ENCODE data around the gene STX1A.
"Not testable (repeated sequence)": the region's sequence is repeated elsewhere in the genome, so short reads cannot be mapped to it uniquely, and the experiment has no call there.

The STX1A gene

DNA sequence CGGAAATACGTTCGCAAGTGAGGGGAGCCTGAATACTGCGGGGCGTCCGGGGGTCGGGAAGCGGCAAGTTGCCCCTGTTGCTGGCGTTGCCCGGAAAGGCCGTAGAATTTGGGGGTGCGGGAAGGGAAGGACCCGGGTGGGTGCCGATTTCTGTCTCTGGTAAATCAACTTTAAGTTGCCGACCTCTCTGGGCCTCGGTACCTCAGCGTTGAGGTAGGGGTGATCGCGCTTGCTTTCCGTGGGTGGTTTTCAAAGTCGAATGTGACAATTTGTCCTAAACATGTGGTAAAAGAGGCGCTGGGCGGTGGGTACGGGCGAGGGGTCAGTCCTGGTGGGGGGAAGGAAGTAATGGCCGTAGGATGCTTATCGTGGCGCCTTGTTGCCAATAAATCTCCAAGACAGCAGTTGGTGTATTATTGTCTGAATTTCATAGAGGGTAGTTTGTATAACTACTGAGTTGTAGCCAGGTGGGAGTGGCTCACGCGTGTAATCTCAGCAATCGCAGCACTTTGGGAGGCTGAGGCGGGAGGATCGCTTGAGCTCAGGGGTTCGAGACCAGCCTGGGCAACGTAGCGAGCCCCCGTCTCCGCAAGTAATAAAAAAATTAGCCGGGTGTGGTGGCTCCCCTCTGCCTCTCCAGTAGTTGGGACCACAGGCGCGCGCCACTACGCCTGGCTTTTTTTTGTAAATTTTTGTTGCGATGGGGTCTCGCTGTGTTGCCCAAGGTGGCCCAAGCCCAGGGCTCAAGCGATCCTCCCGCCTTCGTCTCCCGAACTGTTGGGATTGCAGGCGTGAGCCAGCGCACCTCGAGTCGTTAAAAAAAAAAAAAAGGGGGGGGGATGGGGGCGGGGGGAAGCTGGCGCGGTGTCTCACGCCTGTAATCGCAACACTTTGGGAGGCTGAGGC lies 35.4 kb downstream of the STX1A start:
- FAIRE-seq (no peak), DNase-seq (ENCODE audit: insufficient read length, low spot score) (no peak)

DNA sequence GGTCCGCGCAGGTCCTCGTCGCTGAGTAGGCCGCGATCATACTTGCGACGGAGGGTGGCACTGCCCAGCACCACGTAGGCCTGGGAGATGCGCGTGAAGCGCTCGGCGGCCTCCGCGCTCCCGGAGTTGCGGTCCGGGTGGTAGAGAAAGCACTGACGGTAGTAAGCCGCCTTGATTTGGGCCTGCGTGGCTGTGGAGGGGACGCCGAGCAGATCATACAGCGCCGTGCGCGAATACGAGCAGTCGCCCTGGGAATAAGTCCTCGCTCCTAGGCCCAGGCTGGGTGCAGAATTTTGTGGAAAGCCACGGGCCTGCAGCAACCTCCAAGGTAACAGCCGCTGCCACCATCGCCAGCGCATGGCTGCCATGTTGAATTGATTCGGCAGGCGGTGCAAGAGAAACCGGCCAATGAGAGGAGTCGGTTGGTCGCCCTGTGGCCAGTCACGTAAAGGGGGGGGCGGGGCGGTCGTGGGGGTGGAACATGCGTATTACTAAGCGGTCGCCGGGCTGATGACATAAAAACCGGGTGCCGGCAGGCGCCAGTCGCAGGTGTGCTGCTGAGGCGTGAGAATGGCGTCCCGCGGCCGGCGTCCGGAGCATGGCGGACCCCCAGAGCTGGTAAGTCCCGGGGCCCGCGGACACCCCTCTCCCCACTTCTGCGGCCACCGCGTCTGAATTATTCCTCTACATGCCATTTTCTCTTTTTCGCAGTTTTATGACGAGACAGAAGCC lies 36.2 kb downstream of the STX1A start, which contains the start of the genes BUD23 and DNAJC30:
BUD23 (plus strand) TSS at position 542 of the 732 bp plus-strand sequence; CDS start at position 571, 29 bp downstream.
DNAJC30 (minus strand) TSS at position 398 of the 732 bp plus-strand sequence; CDS start at position 368, 30 bp downstream.
- peak; percentile 95 for DNase-seq (ENCODE audit: insufficient read length, low spot score)
- no peak for FAIRE-seq

DNA sequence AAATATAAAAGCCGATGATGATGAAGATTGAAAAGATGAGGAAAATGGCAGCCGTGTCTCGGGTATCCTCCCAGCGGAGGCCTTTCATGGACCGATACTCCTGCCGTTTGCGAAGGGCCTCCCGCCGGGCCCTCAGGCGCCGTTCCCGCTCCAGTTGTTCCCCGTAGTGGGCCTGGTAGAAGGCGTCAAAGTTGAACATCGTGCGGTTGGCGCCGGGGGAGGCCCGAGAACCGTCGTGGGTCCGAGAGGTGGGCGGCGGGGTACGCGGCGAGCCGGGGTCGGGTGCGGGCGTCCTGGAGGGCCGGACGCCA lies 36.8 kb downstream of the STX1A start:
- FAIRE-seq (no peak), DNase-seq (ENCODE audit: insufficient read length, low spot score) (no peak)

DNA sequence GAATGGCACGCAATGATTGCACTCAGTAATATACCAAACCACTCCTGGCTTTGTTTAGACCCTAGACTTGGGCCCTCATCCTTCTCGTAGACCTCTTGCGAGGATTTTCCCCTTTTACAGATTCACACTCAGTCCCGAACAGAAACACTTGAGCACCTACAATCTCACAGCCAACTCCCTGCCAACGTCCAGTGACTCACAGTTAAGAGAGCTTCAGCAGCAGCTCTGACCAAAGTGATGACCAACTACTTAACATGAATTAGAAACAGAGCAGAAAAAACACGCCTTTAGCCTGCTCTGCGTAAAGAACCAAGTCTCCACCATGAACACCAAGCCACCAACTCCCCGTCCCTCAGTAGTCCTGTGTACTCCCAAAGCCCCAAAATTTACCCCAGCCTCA lies 38.4 kb downstream of the STX1A start:
- DNase-seq (ENCODE audit: insufficient read length, low spot score) (no peak), FAIRE-seq (no peak)

DNA sequence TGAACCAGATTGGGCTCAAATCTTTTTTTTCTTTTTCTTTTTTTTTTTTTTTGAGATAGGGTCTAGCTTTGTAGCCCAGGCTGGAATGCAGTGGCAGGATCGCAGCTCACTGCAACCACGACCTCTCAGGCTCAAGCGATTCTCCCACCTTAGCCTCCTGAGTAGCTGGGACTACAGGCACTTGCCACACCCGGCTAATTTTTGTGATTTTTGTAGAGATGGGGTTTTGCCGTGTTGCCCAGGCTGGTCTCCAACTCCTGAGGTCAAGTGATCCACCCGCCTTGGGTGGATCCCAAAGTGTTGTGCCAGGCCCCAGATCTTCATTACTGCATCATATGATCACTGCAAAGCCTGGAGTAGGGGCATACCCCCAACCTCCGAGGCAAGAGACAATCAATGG lies 39.0 kb downstream of the STX1A start:
- FAIRE-seq (no peak), DNase-seq (ENCODE audit: insufficient read length, low spot score) (no peak)

DNA sequence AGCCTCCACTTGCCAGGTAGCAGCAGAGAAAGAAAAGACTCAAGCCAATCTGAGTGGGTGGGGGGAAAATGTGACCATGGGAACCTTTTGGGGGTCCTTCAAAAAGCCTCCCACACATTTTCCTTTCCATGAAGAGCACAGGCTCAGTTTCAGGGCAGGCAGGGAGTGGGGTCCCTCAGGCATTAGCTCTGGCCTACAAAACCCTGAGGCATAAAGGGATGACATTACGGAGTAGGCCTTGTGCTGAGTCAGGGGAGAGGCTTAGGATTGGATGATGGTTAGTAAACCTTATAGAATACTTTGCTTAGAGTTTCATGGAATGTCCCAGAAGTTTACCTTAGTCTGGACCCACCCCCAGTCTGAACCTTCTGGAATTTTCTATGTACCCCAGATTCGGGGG lies 39.8 kb downstream of the STX1A start:
- DNase-seq (ENCODE audit: insufficient read length, low spot score) (no peak), FAIRE-seq (no peak)

DNA sequence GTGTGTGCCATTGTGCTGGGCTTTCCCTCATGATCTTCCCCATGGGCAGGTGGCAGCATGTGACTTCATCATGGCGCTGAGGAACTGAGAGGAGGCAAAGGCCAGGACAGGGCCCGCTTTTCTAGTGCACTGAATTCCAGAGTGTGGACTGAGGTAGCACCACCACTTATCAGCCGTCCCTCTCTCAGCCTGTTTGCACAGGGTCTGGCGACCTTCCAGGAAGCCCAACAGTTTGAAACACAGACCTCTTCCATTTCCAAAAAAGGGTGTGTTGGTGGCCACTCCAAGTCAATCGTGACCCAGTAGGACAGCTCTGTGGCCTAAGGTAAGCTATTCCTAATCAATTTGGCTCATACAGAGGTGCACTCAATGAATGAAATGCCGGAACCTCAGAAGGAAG lies 40.6 kb downstream of the STX1A start:
- no peak for DNase-seq (ENCODE audit: insufficient read length, low spot score)
- FAIRE-seq = no peak

DNA sequence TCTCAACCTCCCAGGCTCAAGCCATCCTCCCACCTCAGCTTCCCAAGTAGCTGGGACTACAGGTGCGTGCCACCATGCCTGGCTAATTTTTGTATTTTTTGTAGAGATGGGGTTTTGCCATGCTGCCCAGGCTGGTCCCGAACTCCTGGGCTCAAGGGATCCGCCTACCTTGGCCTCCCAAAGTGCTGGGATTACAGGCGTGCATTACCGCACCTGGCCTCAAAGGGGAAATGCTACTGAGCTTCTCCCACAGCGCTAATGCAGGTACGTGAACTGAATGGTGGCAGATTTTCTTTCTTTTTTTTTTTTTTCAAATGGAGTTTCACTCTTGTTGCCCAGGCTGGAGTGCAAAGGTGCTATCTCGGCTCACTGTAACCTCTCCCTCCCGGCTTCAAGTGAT lies 43.4 kb downstream of the STX1A start:
- DNase-seq (ENCODE audit: insufficient read length, low spot score); FAIRE-seq: not testable (repeated sequence)

DNA sequence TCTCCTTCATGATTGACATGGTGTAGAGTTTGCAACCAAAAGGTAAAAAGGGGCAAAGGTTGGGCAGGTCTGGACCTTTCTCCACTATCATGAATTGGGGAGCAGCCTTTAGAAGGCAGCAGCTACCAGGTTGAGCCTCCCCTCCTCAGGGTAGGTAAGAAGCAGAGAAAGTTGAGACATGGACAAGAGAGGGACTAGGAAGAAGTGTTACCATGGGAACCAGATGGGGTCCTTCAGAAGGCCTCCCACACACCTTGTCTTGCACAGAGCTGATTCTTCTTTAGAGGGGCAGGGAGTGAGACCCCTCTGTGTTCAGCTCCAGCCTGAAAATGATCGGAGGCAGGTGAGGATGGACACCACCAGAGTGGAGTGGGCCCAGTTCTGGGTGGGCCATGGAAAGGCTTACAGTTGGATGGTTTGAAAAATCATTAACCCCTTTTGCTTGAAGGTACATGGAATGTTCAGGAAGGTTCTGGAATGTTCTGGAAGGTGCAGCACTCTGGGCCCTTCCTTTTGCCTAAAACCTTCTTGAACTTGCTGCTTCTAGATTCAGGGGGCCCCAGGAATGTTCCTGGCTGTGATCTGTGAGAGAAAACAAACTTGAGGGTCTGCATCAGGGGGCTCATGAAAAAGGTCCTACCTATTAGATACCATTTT lies 44.9 kb downstream of the STX1A start:
- DNase-seq (ENCODE audit: insufficient read length, low spot score) = no peak
- no peak for FAIRE-seq

DNA sequence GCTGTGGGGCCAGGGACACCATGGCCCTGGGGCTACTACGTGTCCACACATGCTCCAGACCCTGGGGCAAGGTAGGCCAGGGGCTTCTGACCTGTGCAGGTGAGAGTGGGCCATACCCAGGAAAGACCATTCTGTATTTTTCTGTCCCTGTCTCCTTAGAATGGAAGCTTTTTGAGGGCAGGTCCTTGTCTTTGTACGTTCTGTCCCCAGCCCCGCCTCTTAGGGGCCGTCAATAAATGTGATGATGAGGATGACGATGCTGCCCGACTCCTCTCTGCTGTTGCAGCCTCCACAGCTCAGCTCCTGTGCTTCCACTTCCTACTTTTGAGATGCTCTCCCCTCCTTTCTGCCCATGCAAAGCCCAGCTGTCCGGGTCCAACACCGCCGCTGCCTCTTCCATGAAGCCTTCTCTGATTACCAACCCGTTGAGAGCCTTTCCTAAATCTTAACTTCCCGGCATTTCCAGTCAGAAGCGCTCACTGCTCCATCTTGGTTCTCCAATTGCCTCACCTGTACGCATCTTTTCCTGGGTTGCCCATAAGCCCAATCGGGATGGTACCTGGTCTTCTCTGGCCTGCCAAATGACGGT lies 47.5 kb downstream of the STX1A start:
- FAIRE-seq = no peak
- DNase-seq (ENCODE audit: insufficient read length, low spot score) = no peak

DNA sequence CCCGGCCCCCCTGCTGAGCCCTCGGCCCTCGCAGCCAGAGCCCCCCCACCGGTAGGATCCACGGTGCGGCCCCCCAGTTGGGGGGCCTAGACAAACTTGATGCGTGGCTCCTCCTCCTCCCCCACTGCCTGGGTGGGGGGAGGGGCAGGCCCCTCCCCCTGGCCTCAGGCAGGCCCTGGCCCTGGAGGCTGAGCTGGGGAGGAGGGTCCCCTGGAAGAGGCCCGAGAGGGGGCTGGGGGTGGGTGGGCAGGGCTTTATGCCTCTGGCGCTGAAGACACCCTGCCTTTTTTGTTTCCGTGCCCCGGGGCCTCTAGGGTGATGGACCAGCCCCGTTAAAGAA lies 48.2 kb downstream of the STX1A start:
- no peak for FAIRE-seq
- no peak for DNase-seq (ENCODE audit: insufficient read length, low spot score)

DNA sequence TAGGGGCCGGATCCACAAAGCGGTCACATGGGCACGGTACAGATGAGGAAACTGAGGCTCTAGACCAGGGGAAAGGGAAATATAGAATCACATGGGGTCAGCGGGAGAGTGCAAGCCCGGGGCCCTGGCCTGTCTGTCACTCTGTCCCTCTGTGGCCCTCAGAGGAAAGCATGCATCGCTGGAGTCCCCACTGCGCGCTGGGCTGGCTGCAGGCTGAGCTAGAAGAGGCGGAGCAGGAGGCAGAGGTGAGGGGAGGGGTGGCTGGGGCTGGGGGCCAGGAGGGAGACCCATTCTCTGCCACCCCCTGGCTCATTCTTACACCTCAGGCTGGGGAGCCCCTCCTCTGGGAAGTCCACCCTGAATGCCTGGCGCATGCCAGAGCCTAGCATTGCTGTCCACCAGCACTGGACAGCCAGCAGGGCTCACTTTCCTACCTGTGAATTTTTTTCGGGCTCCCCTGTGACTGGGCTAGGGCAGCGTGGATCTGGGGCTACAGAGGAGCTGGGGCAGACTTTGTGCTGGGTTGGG lies 49.5 kb downstream of the STX1A start:
- DNase-seq (ENCODE audit: insufficient read length, low spot score) = no peak
- FAIRE-seq = no peak

DNA sequence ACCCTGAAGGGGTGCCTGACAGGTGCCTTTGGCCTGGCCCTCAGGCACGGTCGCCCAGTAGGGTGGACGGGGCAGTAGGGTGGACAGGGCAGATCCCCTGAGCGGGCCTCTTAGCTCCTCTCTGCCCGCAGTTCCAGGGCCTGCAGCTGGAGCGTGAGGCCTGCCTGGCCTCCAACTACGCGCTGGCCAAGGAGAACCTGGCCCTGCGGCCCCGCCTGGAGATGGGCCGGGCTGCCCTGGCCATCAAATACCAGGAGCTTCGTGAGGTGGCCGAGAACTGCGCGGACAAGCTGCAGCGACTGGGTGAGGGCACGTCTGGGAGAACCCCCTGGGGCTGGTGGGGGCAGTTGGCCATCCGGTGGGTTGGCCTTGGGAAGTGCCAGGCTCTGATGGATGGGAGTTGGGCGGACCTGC lies 50.2 kb downstream of the STX1A start:
- DNase-seq (ENCODE audit: insufficient read length, low spot score) (no peak), FAIRE-seq (no peak)

DNA sequence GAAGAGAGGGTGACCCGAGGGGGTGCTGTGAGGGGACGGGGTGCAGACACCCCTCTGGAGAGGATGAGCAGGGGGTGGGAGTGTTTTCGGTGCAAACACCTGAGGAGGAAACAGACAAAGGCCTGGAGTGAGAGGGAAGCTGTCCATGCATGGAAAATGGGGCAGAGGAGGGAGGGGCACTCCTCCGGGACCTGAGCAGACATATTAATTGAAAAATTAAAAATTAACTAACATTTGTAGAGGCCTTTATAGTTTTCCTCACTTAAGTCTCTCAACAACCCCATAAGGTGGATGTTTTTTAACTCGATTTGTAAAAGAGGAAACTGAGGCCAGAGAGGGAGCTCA lies 50.6 kb downstream of the STX1A start:
- FAIRE-seq = no peak
- DNase-seq (ENCODE audit: insufficient read length, low spot score) = no peak

DNA sequence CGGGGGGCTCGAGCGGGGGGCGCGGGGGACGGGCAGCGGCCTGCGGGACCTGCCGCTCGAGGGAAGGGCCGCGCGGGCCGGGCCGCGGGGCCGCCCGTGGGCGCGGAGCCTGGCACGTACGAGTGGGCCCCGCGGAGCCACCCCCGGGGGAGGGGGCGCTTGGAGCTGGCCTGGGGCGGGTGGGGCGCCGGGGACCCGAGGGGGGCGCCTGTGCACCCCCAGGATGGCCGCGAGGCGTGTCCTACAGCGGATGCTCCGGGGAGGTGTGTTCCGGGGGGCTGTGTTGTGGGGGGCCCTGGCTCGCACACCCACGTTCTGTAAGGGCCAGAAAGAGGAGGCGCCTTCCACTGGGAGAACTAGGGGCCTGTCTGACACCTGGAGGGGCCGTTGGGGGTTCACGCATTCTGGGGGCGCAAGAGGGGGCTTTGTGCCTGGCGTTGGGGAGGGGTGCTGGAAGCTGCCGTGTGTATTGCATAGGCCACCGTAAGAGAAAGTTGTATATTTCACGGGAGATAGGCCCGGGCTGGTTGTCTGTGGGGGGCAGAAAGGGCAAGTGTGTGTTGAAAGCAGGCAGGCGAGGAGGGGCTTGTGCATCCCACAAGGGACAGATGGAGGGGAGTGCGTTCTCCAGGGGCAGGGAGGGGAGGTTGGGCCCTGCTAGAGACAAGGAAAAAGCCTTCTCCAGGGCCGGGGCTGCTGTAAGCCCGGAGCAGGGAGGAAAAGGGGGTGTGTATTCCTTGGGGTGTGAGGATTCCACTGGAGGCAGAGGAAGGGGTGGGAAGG lies 51.2 kb downstream of the STX1A start:
- DNase-seq (ENCODE audit: insufficient read length, low spot score) (no peak), FAIRE-seq (no peak)

DNA sequence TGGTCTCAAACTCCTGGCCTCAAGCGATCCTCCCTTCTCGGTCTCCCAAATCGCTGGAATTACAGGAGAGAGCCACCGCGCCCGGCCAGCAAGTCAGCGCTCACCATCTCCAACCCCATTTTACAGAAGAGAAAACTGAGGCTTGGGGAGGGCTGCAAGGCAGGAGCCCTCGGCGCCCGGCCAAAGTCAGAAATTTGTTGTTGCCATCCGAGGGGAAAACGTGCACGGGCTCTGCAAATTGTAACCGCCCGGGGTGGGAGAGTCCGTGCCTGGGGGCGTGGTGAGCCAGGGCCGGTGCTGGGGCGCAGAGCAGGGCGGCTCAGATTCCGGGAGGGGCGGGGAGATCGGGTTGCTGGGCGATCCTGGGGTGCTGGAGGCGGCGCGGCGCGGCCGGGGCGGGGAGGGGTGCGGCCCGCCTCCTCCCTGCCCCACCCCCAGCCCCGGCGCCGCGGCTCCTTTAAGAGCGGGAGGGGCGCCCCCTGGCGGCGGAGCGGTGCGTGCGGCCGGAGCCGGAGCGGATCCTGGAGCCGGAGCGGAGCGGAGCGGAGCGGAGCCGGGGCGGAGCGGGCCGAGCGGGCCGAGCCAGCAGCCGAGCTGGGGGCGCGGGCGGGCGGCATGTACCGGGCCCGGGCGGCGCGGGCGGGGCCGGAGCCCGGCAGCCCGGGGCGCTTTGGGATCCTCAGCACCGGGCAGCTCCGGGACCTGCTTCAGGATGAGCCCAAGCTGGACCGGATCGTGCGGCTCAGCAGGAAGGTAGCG lies 51.9 kb downstream of the STX1A start, which contains the start of gene VPS37D:
VPS37D (plus strand) TSS at position 488 of the 759 bp plus-strand sequence; CDS start at position 616, 128 bp downstream.
- peak; percentile 81 for DNase-seq (ENCODE audit: insufficient read length, low spot score)
- no peak for FAIRE-seq

DNA sequence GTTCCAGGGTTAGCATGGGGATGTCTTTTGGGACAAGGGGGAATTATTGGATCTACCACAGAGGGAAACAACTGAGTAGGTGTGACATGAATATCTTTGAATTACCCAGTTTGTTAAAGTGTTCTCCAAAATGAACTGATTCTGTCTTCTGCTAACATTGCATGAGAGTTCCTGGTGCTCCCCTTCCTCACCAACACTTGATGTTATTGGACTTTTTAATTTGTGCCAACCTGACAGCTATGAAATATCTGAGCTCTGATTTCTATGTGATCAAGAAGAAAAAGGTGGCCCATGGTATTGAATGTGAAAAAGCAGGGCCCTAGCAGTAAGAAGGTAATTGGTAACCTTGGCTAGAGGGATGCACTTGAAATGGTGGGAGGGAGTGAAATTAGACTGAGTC lies 56.4 kb downstream of the STX1A start:
- FAIRE-seq (no peak), DNase-seq (ENCODE audit: insufficient read length, low spot score) (no peak)

DNA sequence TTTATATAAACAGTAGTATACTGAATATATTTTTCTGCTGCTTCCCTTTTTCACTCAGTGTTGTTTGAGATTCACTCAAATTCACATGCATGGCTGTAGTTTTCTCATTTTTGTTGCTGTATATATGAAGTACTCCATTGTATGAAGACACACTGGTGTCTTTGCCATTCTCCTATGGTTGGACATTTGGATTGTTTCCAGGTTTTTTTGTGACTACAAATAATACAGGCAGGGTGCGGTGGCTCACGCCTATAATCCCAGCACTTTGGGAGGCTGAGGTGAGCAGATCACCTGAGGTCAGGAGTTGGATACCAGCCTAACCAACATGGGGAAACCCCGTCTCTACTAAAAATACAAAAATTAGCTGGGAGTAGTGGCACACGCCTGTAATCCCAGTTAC lies 58.9 kb downstream of the STX1A start:
- FAIRE-seq = not testable (repeated sequence)

DNA sequence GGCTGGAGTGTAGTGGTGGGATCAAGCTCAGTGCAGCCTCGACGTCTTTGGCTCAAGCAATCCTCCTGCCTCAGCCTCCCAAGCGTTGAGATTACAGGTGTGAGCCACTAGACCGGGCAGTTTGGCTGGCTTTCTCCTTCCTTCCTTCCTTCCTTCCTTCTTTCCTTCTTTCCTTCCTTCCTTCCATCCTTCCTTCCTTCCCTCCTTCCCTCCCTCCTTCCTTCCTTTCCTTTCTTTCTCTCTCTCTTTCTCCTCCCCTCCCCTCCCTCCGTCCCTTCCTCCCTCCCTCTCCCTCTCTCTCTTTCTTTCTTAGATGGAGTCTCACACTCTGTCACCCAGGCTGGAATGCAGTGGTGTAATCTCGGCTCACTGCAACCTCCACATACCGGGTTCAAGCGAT lies 59.5 kb downstream of the STX1A start:
- DNase-seq (ENCODE audit: insufficient read length, low spot score) = no peak
- FAIRE-seq = no peak

More for the DNA sequence above, 58.9 kb downstream of the STX1A start:
- not testable (repeated sequence) for DNase-seq (ENCODE audit: insufficient read length, low spot score)

Data from HTR-8/SVneo (cell line).